GM19099 (cell line): ENCODE measurements around the gene CAPS2.

Experiments used
- POLR2A ChIP-seq: IDR thresholded peaks from 3 replicates; pipeline ENCODE4 v1.6.1; 2011; ENCODE audit warnings: low read depth; ENCODE audit not compliant: insufficient read length; ENCODE audit errors: extremely low read depth

The CAPS2 gene

DNA sequence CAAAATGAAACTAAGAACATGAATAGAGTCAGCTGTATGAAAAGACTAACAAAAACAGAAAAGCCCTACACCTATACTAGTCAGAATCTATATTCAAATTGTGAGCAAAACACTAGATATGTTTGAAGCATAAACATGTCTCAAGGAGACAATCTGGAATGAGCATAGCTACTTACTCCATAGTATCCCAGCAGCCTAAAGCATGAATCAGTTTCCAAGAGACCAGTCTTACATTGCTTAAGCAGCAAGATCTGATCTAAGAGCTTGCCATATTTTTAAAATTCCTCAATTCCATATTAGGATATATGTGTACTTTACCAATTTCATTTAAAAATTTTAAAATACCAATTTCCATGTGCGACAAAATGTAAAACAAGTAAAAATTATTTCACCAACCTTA is 7.7 kb downstream of the CAPS2 start:
- no peak for TF ChIP-seq POLR2A

DNA sequence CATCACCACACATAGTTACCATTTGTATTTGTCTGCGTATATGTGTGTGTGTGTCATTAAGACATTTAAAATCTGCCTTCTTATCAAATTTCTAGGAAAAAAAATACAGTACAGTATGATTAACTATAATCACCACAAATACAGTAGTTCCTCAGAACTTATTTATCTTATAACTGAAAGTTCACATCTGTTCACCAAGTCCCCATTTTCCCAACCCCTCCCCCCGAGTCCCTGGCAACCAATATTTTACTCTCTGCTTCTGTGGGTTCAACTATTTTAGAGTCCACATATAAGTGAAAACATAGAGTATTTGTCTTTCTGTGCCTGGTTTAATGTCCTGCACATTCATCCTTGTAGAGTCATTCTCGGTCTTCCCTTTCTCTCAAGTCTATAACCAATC is 12.3 kb downstream of the CAPS2 start:
- TF ChIP-seq POLR2A: no peak

DNA sequence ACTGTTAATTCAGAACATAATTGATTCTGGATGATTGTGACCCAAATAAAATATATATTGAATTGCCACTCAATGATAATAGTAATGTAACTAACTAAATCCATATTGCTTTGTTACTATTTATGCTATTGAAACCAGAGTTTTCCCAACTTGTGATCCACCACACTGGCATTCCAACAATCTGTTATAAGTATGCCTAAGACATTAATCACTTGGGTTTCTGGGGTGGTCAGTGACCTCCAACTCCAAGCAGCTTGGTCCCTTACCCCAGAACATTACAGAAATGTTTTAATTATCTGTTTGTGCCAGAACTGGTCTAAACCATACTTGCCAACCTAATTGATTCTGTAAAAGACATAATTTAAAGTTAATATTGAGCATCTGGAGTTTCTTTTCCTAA is 14.6 kb downstream of the CAPS2 start:
- no peak for TF ChIP-seq POLR2A

DNA sequence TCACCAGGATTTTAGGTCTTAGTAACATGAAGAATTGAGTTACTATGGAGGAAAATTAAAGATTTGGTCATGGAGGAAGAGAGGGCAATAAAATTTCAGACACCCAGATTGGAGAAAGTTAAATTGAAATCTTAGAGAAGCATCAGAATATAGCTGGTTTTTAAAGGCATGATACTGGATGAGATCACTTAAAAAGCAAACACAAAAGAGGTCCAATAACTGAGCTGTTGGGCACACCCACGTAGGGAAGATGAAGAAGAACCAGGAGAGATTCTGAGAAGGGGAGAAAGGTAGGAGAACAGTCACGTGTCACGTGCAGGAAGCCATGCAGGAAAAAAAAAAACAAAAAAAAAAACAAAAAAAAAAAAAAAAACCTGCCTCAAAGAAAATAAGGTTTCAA is 18.8 kb downstream of the CAPS2 start:
- no peak for TF ChIP-seq POLR2A

DNA sequence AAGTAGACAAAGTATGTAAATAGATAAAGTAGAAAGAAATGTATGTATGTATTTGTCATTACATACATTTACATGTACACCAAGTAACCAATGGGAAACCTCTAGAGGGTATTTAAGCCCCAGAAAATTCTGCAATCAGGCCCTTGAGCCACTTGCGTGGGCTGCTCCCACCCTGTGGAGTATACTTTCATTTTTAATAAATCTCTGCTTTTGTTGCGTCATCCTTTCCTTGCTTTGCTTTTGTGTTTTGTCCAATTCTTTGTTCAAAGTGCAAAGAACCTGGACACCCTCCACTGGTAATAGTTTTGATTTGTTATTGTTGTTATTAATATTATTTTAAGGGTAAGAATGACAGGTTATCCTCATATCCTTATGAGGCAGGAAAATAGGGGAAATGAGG is 21.8 kb downstream of the CAPS2 start:
- TF ChIP-seq POLR2A: no peak

DNA sequence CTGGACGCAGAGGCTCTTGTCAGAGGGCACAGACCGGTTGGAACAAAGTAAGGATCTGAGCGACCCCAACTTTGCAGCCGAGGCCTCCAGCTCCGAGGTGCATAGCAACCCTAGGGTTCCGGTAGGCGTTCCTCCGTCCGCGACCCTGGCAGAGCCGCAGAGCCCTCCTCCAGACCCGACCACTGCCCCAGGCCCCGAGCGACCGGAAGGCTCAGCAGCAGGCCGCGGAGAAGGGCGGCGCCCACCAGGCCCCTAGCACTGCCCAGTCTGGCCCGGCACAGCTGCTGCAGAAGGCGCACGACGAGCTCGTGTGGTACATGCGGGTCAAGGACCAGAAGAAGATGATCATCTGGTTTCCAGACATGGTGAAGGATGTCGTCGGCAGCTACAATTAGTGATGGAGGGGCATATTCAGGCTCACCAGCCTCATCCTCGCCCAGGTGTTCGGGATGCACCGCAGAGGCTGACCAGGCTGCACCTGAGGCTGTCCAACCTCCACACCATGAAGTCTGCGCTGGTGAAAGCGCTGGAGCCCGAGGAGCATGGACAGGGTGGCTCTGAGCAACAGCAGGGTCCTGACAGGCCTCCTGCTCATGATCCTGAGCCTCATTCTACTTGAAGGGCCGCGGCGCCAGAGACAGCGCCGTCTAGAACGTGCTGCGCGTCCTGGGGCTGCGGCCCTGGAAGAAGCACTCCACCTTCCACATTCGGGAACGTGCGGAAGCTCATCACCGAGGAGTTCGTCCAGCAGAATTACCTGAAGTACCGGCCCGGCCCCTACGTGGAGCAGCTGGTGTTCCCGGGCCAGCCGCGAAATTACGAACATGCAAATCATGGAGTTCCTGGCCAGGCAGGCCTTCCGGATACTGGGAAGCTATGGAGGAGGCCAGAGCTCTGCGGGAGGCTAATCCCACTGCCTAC is 24.5 kb downstream of the CAPS2 start:
- TF ChIP-seq POLR2A: no peak

DNA sequence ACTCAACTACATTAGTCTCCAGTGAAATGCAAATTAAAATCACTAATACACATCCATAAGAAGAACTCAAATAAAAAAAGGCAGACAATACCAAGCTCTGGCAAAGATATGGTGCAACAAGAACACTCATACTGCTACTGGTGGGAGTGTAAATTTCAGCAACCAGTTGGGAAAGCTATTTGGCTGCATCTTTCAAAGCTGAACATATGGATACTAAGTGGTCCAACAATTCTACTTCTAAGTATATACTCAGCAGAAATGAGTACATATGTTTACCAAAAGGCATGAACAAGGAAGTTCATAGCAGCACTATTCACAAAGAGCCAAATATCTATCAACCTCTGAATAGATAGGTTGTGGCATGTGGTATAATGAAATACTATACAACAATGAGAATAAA is 27.3 kb downstream of the CAPS2 start:
- TF ChIP-seq POLR2A: no peak

DNA sequence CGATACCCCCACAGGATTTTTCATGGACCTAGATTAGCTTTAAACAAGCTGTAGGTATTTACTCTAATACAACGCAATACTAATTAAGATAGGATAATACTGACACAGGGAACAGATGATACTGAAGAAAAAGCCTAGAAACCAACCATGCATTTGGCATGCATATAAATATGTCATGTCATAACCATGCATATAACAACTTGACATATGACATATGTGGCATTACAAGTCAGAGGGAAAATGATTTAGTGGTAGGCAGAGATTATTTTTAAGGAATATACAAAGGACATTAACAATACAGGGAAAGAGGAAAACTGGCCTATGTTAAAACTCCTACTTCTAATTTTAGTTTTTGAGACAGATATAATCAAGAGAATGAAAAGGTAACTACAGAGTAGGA is 27.9 kb downstream of the CAPS2 start:
- no peak for TF ChIP-seq POLR2A

DNA sequence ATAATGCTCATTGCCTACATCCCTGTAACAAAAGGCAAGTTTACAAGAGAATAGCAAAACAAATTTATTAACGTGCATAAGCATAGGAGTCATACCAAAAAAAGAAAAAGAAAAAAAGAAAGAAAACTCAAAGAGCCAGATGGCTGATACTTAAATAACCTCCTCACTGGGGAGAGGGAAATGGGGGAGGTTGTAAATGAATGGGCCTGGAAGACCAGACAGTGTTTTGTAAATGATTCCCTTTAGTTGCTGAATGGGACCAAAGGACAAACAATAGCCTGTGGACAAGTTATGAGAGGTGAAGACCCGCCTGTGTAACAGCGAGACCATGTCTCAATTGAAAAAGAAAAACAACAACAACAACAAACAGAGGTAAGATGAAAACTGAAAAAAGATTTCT is 35.3 kb downstream of the CAPS2 start:
- TF ChIP-seq POLR2A: no peak

DNA sequence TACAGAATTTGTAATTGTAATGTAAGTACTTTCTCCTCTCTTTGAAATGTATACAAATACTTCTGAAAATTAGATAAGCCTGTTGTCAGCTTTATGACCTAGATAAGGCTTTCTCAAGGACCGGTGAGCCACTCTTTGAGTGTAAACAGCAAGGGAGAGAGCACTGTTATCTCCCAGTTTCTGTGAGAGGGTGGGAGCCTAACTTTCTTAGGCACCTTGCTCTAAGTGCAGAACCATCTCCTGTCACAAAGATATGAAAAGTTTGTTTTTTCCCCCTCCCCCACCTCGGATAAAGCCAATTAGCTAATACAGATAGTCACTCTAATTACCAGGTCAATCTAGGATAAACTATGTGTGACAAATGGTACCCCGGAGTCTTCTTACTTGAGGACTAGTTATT is 35.8 kb downstream of the CAPS2 start:
- TF ChIP-seq POLR2A: no peak

DNA sequence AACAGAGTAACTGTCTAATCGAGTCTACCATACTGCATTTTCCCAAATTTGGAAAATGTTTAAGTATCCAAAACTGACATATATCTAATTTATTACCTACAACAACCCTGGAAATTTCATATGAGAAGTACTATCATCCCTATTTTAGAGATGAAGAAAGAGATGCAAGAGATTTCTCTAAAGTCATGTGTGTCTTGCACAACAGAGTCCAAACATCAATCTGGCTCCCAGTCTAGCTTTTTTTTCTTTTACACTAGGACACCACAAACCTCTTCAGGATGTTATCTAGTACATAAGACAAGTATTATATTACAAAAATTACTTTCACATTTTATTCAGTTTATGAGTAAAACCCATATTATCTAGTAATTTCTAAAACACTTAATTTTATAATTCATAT is 39.1 kb downstream of the CAPS2 start:
- TF ChIP-seq POLR2A: no peak

DNA sequence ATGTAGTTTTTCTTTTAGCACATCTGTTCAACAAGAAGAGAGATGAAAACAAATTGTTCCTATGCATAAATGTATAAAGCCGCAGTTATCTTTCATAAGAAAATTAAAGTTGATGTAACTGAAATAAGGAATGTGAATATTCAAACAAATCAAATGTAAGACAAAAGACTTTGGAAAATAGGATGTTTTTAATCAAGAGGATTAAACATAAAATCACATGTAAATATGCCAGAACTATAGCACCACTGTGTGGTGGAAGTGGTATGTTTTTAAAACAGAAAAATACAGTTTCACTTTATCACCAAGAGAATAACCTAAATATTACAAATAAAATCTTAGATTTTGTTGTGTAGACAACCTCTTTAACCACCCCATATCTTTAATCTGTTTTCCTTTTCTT is 40.4 kb downstream of the CAPS2 start:
- TF ChIP-seq POLR2A: no peak

DNA sequence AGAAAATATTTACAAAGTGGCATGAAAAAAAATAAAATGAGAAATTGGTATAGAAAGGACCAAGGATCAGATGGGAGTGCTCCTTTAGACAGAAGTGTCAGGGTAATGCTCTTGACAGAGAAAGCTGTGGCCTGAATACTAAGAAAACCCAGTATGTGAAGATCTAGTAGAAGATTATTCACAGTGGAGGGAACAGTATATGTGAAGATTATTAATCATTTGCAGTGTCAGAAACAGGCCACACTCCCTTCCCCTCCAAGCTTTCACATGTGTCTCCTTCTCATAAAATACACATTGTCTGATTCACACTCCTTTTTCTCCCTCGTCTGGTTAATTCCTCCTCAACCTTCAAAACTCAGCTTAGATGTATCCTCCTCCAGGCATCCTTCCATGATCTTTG is 41.3 kb downstream of the CAPS2 start:
- no peak for TF ChIP-seq POLR2A

DNA sequence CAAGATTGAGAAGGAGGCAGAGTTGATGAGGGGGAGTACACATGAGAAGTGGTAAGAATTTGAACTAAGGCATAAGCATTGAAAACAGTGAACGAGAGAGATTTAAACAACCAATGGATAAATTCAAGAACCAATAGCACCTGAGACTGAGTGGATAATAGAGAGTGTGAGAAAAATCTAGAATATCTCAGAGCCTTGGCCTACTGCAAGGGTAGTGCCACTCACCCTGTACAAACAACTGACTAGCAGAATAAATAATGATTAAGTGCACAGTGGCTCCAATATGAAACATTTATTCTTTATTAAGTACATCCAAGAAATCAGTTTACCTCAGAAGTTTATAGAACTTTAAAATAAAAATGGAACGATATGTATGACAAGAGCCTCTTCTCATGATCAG is 54.4 kb downstream of the CAPS2 start:
- no peak for TF ChIP-seq POLR2A

DNA sequence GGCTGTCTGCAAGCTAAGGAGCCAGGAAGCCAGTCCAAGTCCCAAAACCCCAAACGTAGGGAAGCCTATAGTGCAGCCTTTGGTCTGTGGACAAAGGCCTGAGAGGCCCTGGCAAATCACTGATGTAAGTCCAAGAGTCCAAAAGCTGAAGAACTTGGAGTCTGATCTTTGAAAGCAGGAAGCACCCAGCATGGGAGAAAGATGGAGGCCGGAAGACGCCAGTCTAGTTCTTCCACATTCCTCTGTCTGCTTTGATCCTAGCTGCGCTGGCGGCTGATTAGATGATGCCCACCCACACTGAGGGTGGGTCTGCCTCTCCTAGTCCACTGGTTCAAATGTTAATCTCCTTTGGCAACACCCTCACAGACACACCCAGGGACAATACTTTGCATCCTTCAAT is 58.5 kb downstream of the CAPS2 start:
- no peak for TF ChIP-seq POLR2A

DNA sequence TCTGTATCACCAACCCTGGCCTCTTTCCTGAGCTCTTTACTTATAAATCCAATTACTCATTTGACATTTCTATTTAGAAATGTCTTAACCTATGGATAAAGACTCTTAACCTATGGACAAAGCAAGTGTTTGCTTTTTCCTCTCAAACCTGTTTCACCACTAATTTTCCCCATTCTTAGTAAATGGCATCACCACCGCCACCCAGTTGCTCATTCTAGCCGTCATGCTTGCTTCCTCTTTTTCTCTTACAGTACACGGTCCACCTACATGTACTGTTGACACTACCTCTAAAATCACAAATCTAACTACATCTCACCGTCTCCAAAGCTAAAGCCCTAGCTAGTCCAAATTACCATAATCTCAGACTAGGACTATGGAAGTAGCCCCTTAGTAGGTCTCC is 60.0 kb downstream of the CAPS2 start:
- TF ChIP-seq POLR2A: no peak

DNA sequence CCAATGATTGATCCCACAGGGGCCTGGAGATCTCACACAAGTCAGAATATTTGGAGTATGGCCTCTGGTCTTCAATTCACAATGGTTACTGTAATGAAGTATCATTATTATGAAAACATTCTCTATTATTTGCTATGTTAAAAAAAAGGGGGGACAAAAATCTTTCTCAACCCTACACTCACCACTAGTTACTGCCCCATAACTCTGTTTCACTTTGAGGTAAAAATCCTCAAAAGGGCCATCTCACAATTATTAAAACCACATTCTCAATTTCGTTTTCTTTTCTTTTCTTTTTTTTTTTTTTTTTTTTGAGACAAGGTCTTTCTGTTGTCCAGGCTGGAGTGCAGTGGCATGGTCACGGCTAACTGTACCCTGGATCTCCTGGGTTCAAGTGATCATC is 60.9 kb downstream of the CAPS2 start:
- TF ChIP-seq POLR2A: no peak

DNA sequence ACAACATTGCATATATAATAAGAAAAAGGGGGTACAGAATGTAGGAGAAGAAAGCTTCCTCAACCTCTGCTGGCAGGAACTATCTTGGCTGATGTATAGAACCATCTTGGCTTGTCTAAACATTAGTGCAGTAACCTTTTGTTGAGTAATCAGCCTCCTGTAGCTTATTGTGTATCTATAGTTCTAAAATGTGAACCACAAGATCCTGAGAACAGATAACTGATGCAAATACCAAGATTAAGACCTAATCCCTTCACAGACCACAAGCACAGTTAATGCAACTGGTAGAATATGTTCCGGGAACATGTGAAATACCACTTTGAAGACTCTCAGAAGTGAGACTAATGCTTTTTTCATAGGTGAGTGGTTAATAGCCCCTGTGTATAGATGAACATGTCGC is 69.8 kb downstream of the CAPS2 start:
- no peak for TF ChIP-seq POLR2A

DNA sequence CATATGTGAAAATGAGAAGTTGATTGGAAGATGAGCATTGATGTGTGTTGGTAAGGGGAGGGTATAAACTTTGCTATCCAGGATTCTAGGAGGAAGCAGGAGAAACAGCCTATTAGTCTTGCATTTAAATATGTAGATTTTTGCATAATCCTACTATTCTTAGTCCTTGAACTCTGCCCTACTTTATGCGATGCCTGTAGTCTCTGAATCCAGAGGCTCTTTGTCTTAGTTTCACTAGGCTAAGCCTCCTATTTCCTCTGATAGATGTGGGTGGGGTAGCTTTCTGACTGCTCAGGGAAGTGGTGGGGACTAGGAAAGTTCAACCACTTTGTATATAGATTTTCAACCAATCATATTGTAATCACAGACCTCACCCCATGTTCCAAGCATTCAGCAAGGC is 71.0 kb downstream of the CAPS2 start:
- no peak for TF ChIP-seq POLR2A
